Stimulated activated naive CD4-positive, alpha-beta T cell (primary cell): ENCODE measurements around the gene PRRT4.

Source experiments
- DNase-seq, 6 experiments: peaks; one replicate each; lab custom pipeline; 2025; lab: John Stamatoyannopoulos, UW

Gene PRRT4

GRCh38 chr7:128374041-128374440, 12.6 kb upstream of the PRRT4 start:
- DNase-seq = no peak

- no peak for DNase-seq
These were observed 12.1 kb upstream of the PRRT4 start for GRCh38 chr7:128373606-128374005.

- DNase-seq = no peak
These were observed 9.0 kb upstream of the PRRT4 start for GRCh38 chr7:128370491-128370890.

- DNase-seq = no peak
These were observed 5.5 kb upstream of the PRRT4 start for GRCh38 chr7:128366986-128367385.

- no peak for DNase-seq
These were observed 4.8 kb upstream of the PRRT4 start for GRCh38 chr7:128366300-128366699.

- DNase-seq = no peak
These were observed 3.9 kb upstream of the PRRT4 start for GRCh38 chr7:128365432-128365831.

- no peak for DNase-seq
These were observed 2.8 kb upstream of the PRRT4 start for GRCh38 chr7:128364166-128364870.

- no peak for DNase-seq
These were observed 1.8 kb upstream of the PRRT4 start for GRCh38 chr7:128363261-128363721.

- DNase-seq = no peak
These were observed 1.2 kb upstream of the PRRT4 start for GRCh38 chr7:128362670-128363069.

GRCh38 chr7:128360359-128360678, 1.2 kb downstream of the PRRT4 start:
- no peak for DNase-seq

- DNase-seq = no peak
These were observed 1.6 kb downstream of the PRRT4 start for GRCh38 chr7:128359939-128360338.

- no peak for DNase-seq
These were observed 2.2 kb downstream of the PRRT4 start for GRCh38 chr7:128359336-128359735.

GRCh38 chr7:128358233-128358632, 3.3 kb downstream of the PRRT4 start:
- DNase-seq = no peak

- DNase-seq = no peak
These were observed 4.3 kb downstream of the PRRT4 start for GRCh38 chr7:128357217-128357613.

GRCh38 chr7:128356546-128357216, 4.8 kb downstream of the PRRT4 start:
- no peak for DNase-seq

- DNase-seq = no peak
These were observed 7.9 kb downstream of the PRRT4 start for GRCh38 chr7:128353610-128354009.

GRCh38 chr7:128353189-128353588, 8.3 kb downstream of the PRRT4 start:
- no peak for DNase-seq

- DNase-seq = no peak
These were observed 8.9 kb downstream of the PRRT4 start for GRCh38 chr7:128352636-128353035.

- peak in 2 of 6 experiments; percentile 11 to 26 for DNase-seq
These were observed 9.3 kb downstream of the PRRT4 start for GRCh38 chr7:128352153-128352537.

- DNase-seq = peak in 4 of 6 experiments; percentile 20 to 43 (median 28)
These were observed 10.0 kb downstream of the PRRT4 start for GRCh38 chr7:128351296-128352152.

GRCh38 chr7:128350708-128351295, 10.7 kb downstream of the PRRT4 start:
- DNase-seq = no peak

- DNase-seq = no peak
These were observed 12.0 kb downstream of the PRRT4 start for GRCh38 chr7:128349466-128349825.
